MM.1S (cell line): ENCODE data around the gene SS18L1.
A peak's percentile ranks its signal among the peaks of the same experiment; 100 is the strongest.

Experiments
- DNase-seq: peaks from one replicate; pipeline ENCODE4 v3.0.0-alpha.2; 2015
- H2AFZ ChIP-seq: fragments of 300-600 bp; sonication (generic); 2 replicates; pipeline ENCODE4 v1.6.0; 2016; ENCODE audit warnings: antibody characterized with exemption, low read length
- H3F3A ChIP-seq: fragments of 300-600 bp; sonication (generic); 2 replicates; pipeline ENCODE4 v1.6.1; 2016; ENCODE audit warnings: mild to moderate bottlenecking, antibody characterized with exemption, low read length, moderate library complexity, mixed read lengths; ENCODE audit not compliant: insufficient read depth
- H3K27ac ChIP-seq: fragments of 300-600 bp; sonication (generic); 2 replicates; pipeline ENCODE4 v1.5.1; 2016; ENCODE audit warnings: mild to moderate bottlenecking, low read length
- H3K27me3 ChIP-seq: fragments of 300-600 bp; sonication (generic); replicated peaks from 2 replicates; pipeline ENCODE4 v1.6.0; 2016; ENCODE audit warnings: low read length; ENCODE audit not compliant: insufficient read depth
- H3K36me3 ChIP-seq: fragments of 300-600 bp; sonication (generic); replicated peaks from 2 replicates; pipeline ENCODE4 v1.6.1; 2016; ENCODE audit warnings: mild to moderate bottlenecking, low read length, mixed read lengths; ENCODE audit not compliant: insufficient read depth
- H3K4me1 ChIP-seq: fragments of 300-600 bp; sonication (generic); 2 replicates; pipeline ENCODE4 v1.6.1; 2016; ENCODE audit warnings: low read length, mixed read lengths
- H3K4me2 ChIP-seq: fragments of 300-600 bp; sonication (generic); 2 replicates; pipeline ENCODE4 v1.6.0; 2016; ENCODE audit warnings: low read depth, low read length
- H3K4me3 ChIP-seq: fragments of 300-600 bp; sonication (generic); 2 replicates; pipeline ENCODE4 v1.5.1; 2016; ENCODE audit warnings: low read length, mixed read lengths
- H3K79me2 ChIP-seq: fragments of 300-600 bp; sonication (generic); 2 replicates; pipeline ENCODE4 v1.6.1; 2016; ENCODE audit warnings: mixed run types, low read length, mixed read lengths
- H3K9ac ChIP-seq: fragments of 300-600 bp; sonication (generic); 2 replicates; pipeline ENCODE4 v1.6.1; 2016; ENCODE audit warnings: low read length, mixed read lengths
- H3K9me2 ChIP-seq: fragments of 300-600 bp; sonication (generic); replicated peaks from 2 replicates; pipeline ENCODE4 v1.6.1; 2016; ENCODE audit warnings: mild to moderate bottlenecking, low read length, mixed read lengths; ENCODE audit not compliant: insufficient read depth
- H3K9me3 ChIP-seq: fragments of 300-600 bp; sonication (generic); replicated peaks from 2 replicates; pipeline ENCODE4 v1.6.1; 2016; ENCODE audit warnings: mild to moderate bottlenecking, low read length, mixed read lengths; ENCODE audit not compliant: insufficient read depth
- H4K20me1 ChIP-seq: fragments of 300-600 bp; sonication (generic); 2 replicates; pipeline ENCODE4 v1.6.1; 2016; ENCODE audit warnings: mild to moderate bottlenecking, low read length, moderate library complexity, mixed read lengths; ENCODE audit not compliant: insufficient read depth
- CTCF ChIP-seq: fragments of 300-600 bp; sonication (generic); IDR thresholded peaks from 2 replicates; pipeline ENCODE4 v1.5.1; 2016; ENCODE audit warnings: antibody characterized with exemption, low read length, mixed read lengths
- EZH2 ChIP-seq: fragments of 300-600 bp; sonication (generic); optimal IDR thresholded peaks from 2 replicates; pipeline ENCODE3; 2017; ENCODE audit warnings: low read depth, mild to moderate bottlenecking, antibody characterized with exemption, low read length, mixed read lengths
- EZH2phosphoT487 ChIP-seq: fragments of 300-600 bp; sonication (generic); IDR thresholded peaks from 2 replicates; pipeline ENCODE4 v1.6.1; 2018; ENCODE audit warnings: antibody characterized with exemption, low read length

SS18L1 gene

GRCh38 chr20:62143081-62143956 lies at the start of gene SS18L1, which contains the start of gene PSMA7:
Gene SS18L1, plus strand, starts transcription at chr20:62143769. Its CDS starts 52 bp downstream, at chr20:62143821.
Gene PSMA7, minus strand, starts transcription at chr20:62143394. Its CDS starts 91 bp downstream, at chr20:62143303.
- Histone ChIP-seq H3K79me2 (peaks cover 83% of the 10 kb centered on the region), H3K27ac (peak within 1 kb of the TSS; percentile 51; the same call in 1 of the 2 replicates), H4K20me1 (peaks cover 31% of the 10 kb centered on the region), H3K9ac (peak within 1 kb of the TSS; percentile 70), H3K36me3 (peaks cover 6% of the 10 kb centered on the region; the same call in 1 of the 2 replicates), H3K4me1 (peaks cover 18% of the 10 kb centered on the region), H3F3A (peaks cover 15% of the 10 kb centered on the region), H3K4me2 (peak within 1 kb of the TSS; percentile 95), H3K9me2 (no peaks in the 10 kb centered on the region), H3K4me3 (peak within 1 kb of the TSS; percentile 81), H3K27me3 (no peaks in the 10 kb centered on the region), H3K9me3 (no peaks in the 10 kb centered on the region), H2AFZ (peak within 1 kb of the TSS; percentile 53; the same call in 1 of the 2 replicates)
- no peak for TF ChIP-seq EZH2
- TF ChIP-seq CTCF = no peak
- TF ChIP-seq EZH2phosphoT487 = no peak
- peak; percentile 91 for DNase-seq

GRCh38 chr20:62096421-62097380 lies 46.9 kb upstream of the SS18L1 start:
- H3K4me3 ChIP-seq = no peak overlapping the region
- H3K4me1 ChIP-seq = no peaks in the 10 kb centered on the region
- TF ChIP-seq CTCF (no peak), EZH2 (no peak), EZH2phosphoT487 (no peak)
- no peaks in the 10 kb centered on the region for H3K9me3 ChIP-seq
- H3K27me3 ChIP-seq = peaks cover 74% of the 10 kb centered on the region
- no peaks in the 10 kb centered on the region for H4K20me1 ChIP-seq
- no peak overlapping the region for H3K4me2 ChIP-seq
- H3K9me2 ChIP-seq = no peaks in the 10 kb centered on the region
- H3F3A ChIP-seq = no peaks in the 10 kb centered on the region
- H2AFZ ChIP-seq = no peak overlapping the region
- no peaks in the 10 kb centered on the region for H3K36me3 ChIP-seq
- H3K27ac ChIP-seq = no peak overlapping the region
- DNase-seq = no peak
- no peaks in the 10 kb centered on the region for H3K79me2 ChIP-seq
- no peak overlapping the region for H3K9ac ChIP-seq

- H2AFZ ChIP-seq = no peak overlapping the region
- no peak for DNase-seq
- no peak overlapping the region for H3K4me3 ChIP-seq
- H3F3A ChIP-seq = no peaks in the 10 kb centered on the region
- peaks cover 74% of the 10 kb centered on the region for H3K27me3 ChIP-seq
- no peaks in the 10 kb centered on the region for H4K20me1 ChIP-seq
- H3K4me2 ChIP-seq = no peak overlapping the region
- no peaks in the 10 kb centered on the region for H3K9me2 ChIP-seq
- H3K79me2 ChIP-seq = no peaks in the 10 kb centered on the region
- no peaks in the 10 kb centered on the region for H3K9me3 ChIP-seq
- no peaks in the 10 kb centered on the region for H3K4me1 ChIP-seq
- no peak overlapping the region for H3K9ac ChIP-seq
- H3K36me3 ChIP-seq = no peaks in the 10 kb centered on the region
- H3K27ac ChIP-seq = no peak overlapping the region
- TF ChIP-seq EZH2phosphoT487 (no peak), CTCF (no peak), EZH2 (no peak)
Observed at GRCh38 chr20:62097881-62098407, 45.6 kb upstream of the SS18L1 start.
